ENCODE measurements around the gene CYP24A1.

GRCh38 chr20:54148947-54149764 lies 24.6 kb downstream of the CYP24A1 start:
- TF ChIP-seq CTCF (IDR thresholded peaks at IDR 0.05) (no peak), POLR2A (IDR thresholded peaks at IDR 0.05) (no peak), POLR2AphosphoS5 (IDR thresholded peaks at IDR 0.05) (no peak)

All from suprapubic skin (tissue), 4 donors.